H54 (cell line): ENCODE results near the gene FLRT1.

Experiments used
- DNase-seq: peaks from one replicate; pipeline ENCODE4 v3.0.0; 2011; ENCODE audit warnings: low spot score, mixed read lengths; ENCODE audit not compliant: insufficient read length
- FAIRE-seq: peaks from 3 replicates; lab custom pipeline; 2011; peaks lifted over from hg19 to GRCh38; lab: Jason Lieb, UNC
- POLR2A ChIP-seq: IDR thresholded peaks from 2 replicates; pipeline ENCODE4 v1.6.1; 2011; ENCODE audit warnings: low read depth, mild to moderate bottlenecking, low read length

FLRT1 gene

DNA sequence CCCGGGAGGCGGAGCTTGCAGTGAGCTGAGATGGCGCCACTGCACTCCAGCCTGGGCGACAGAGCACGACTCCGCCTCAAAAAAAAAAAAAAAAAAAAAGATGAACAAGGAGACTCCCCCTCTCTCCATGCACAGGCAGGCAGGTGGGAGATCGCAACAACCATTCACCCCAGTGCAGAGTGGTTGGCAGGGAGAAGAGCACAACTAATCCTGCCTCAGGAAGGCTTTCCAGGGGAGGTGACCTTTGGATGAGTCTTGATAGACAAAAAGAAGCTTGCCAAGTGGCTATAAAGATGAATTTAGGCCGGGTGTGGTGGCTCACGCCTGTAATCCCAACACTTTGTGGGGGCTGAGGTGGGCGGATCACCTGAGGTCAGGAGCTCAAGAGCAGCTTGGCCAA is 30.0 kb downstream of the FLRT1 start:
- FAIRE-seq, result no peak
- no peak for TF ChIP-seq POLR2A
- DNase-seq, result no peak

DNA sequence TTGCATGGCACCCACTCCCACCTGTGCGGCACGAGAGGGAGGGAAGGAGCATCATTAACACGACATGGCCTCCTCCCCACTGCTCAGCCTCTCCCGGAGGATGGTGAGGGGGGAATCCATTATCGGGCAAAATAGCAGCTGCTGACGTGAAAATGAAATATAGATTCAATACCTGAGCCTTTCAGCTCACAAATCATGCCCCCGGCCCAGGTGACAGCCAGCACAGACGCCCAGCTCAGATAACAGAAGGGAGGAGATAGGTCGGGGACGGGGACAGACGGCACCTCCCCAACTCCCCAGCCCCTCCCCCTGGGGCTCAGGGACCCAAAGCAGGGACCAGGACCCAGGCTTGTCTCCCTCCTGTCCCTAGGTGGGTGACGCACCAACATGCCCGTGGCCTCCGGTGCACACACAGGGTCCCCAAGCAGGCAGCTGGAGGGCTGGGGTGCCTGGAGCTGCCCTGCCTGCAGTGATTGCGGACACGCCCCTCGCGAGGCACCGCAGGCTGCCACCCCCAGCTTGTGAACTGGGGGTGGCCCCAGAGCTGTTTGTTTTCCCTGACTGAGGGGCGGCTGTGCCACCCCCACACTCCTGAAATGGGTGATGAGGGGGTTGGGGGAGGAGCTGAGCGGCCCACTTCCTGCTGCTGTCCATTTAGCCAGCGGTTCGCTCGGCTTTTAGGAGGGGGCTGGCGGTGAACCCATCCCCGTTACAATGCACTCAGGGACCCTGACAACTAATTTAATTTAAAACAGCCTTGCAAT is 31.7 kb downstream of the FLRT1 start:
- FAIRE-seq, result no peak
- TF ChIP-seq POLR2A, result no peak
- DNase-seq, result no peak

DNA sequence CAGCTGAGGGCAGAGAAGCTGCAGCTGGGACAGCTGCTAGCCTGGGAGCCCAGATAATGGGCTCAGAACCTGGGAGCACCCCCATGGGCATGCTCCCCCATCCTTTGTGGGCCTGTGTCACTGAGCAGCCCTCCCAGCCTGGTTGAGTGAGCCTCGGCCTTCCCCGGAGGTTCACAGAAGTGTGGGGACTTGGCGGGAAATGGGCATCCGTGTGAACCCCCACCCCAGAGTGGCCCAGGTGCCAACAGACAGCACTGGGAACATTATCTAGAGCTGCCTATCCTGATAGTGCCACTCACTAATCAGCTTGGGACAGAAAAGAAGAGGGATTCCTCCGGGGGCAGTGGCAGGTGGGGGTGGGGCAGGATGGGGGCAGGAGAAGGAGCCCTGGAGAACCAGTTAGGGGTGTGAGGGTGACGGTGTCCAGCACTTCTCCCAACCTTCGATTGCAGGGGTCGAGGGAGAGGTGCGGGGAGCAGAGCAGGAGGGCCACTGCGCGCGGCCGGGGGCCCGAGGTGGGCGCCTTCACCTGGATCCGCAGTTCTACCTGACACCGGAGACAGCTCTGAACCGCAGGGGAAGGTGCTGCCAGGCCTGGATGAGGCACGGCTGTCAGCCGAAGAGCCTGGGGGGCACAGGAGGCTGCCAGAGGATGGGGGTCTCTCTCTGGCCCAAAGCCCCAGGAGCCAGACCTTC is 33.1 kb downstream of the FLRT1 start:
- no peak for DNase-seq
- FAIRE-seq, result no peak
- no peak for TF ChIP-seq POLR2A

DNA sequence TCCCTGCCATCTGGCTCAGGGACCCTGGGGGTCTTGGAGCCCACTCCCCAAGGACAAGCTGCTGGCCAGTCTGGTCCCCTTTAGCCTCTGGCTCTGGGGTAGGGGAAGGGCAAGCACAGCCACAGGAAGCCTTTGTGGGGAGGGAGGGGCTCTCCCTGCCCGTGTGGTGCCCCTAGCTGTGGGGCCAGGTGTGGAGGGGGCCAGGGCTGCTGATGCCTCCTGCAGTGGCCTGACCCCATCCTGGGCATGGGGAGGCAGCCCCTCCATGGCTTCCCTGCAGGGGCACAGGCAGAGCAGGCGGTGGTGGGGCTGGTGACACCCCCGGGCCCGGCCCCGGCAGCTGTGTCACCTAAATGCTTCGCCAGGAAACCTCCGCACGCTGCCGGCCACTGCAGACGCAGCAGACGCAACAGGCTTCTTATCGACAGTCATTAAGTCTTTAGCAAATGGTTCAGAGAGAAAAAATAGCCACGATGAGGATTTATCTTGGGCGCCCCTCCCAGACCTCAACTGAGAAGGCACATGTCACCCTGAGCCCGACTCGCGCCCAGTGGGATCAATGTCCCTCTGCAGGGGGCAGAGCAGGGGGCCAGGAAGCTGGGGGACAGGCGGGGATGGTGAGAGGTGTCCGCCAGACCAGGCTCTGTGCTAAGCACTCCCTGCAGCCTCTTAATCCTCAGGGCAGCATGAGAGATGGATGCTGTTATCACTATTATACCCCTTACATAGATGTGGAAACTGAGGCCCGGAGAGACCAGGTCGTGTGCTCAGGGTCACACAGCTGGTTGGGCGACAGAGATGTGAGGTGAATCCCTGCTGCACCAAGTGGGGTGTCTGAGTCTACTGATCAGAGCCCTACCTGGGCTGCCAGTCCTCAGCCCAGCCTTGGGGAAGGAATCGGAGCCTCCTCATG is 33.9 kb downstream of the FLRT1 start:
- TF ChIP-seq POLR2A, result no peak

DNA sequence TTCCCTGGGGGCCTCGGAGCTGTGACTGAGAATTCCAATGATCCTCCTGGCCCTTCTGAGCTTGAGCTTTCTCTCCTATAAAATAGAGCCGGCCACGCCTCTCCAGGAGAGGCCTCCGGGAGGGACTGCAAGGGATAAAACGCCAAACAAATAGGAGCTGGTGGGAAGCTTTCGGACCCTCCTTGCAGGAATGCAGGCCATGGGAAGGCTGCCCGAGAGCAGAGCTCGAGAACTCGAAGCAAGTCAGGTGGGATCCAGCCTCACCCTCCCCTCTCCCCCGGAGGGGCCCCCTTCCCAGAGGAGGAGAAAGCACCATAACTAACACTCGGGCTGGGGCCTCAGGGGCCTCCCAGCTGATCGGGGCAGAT is 34.6 kb downstream of the FLRT1 start:
- DNase-seq (no peak), FAIRE-seq (no peak)
- no peak for TF ChIP-seq POLR2A

More for the DNA sequence above, 33.9 kb downstream of the FLRT1 start:
- DNase-seq, result no peak
- FAIRE-seq, result no peak

DNA sequence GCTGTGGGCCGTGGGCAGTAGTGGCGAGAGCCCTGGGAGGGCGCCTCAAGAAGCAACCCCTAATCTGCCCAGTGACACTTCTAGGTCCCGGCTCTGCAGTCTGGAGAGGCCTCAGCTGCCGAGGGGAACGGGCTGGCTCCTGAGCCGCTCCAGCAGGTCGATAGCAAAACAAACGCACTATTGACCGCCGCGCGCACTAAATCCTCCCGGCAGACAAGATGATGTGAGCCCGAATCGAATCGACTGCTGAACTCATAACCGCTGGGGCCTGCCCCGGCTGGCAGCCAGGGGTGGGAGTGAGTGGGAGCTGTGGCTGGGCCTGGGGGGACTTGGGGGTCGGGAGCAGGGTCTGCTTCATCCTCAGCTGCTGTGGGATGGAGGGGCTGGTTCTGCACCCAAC is 36.1 kb downstream of the FLRT1 start:
- no peak for TF ChIP-seq POLR2A
- FAIRE-seq (no peak), DNase-seq (no peak)

DNA sequence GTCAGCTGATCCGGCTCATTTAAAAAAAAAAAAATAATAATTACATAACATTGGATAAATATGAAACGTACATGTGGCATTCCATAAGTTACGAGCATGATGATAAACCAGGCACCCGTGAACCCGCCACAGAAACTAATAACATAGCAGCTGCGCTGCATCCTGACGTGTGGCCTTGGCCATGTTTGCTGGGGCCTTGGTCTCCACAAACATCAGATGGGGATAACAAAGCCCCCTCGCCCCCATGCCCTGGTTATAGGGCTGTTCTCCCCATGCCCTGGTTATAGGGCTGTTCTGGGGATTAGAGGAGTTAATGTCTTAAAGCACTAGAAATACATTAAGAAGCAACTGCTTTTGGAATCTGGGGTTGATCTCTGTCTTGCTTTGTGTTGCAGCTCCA is 36.7 kb downstream of the FLRT1 start:
- TF ChIP-seq POLR2A, result no peak
- no peak for DNase-seq
- no peak for FAIRE-seq

DNA sequence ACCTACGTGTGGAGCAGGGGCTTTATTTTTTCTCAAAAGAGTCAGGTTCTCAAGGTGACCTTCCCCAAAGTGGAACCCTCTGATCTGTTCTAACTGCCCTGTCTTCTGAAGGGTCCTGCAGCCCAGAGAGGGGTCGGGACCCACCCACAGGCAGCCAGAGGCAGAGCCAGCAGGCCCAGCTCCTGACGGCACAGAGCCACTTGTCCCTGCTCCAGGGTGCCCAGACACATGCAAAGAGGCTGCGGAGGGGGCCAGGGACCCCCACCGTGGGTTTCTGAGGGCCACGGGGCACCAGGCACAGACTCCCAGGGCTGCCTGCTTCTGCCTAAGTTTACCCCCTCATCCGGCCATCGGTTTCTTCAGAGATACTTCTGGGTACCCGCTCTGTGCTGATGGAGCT is 37.1 kb downstream of the FLRT1 start:
- no peak for DNase-seq
- no peak for FAIRE-seq
- TF ChIP-seq POLR2A, result no peak

DNA sequence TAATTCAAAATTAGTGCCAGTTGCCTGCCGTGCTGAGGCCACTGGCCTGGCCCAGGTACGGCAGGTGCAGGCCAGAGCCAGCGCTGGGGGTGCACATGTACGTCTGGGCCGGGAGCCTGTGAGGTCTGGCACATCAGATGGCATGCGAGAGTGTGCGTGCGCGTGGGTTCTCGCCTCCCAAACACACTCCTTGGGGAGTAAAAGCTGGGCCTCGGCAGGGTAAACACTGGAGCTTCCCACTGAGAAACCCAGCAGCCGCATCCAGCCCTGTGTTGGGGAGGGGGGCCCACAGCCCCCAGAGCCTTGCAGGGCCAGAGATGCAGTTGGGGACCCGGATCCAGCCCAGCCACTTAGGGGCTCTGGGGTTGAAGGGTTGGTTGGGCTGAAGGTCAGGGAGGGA is 37.8 kb downstream of the FLRT1 start:
- DNase-seq (no peak), FAIRE-seq (no peak)
- no peak for TF ChIP-seq POLR2A

DNA sequence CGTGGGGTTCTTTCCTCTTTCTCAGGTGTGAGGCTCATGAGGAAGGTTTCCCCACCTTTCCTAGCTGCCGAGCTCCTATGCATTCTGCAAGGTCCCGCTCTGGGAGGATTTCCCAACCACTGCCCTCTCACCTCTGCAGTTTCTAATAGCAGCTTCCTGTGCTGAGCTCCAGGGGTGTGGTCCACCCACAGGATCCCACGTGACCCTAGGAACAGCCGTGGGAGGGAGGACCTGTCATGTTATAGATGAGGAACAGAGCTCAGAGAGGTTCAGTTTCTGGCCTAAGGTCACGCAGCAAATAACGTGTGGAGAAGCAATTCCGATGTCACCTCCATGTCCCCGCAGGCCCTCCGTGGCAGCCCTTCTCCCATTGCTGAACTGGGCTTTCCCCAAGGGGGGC is 38.5 kb downstream of the FLRT1 start:
- FAIRE-seq, result no peak
- DNase-seq, result peak; percentile 63
- TF ChIP-seq POLR2A, result no peak

DNA sequence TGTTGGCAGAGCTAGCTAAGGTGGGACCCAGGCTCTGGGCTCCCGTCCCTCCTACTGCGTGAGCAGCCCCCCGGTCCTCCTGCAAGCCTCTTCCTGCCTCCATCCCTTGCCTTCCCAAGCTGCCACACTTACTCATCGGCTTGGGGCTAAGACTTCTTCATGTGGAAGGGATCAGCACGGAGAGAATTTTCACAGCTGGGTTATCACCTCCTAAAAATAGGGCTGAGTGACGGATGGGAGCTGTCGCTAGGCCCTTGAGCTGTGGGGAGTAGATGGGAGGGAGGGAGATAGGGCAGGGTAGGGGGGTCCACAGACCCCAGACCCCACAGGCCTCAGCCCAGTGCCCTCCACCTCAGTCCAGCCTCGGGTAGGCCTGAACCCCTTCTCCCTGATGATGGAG is 41.0 kb downstream of the FLRT1 start:
- DNase-seq (no peak), FAIRE-seq (no peak)
- no peak for TF ChIP-seq POLR2A

DNA sequence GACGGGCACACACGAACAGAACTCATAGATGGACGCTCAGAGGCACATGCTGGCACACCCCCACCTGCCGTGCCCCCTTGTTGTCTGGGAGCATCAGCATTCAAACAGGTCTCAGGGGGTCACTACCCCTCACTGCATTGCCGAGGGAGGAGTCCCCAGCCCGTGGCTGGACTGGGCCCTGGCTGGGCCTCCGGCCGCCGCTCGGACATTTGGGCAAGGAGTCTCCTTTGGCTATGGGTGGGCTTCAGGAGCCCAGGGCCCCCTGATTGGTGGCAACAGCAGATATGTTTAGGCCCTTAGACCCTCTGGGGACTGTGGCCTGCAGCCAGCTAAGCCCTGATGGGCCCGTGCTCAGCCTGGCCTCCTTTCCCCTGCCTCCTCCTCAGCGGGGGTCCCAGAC is 41.9 kb downstream of the FLRT1 start:
- no peak for TF ChIP-seq POLR2A
- no peak for FAIRE-seq
- DNase-seq, result no peak

DNA sequence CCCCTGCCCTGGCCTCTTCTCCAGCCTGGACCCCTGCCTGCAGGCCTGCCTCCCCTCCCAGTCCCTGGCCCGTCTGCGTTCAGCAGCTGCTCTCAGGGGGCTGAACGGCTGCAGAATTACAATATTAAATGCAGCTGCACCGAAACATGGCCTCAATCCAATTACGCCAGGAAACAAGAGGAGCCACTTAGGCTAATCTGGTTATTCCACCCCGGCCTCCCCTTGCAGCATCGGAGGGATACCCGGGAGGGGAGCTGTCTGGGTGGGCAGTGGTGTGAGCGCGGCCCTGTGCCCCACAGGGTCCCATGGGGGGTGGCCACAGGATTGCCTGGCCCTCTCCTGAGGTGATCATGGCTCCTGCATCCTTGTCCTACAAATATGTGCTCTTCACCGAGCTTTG is 42.6 kb downstream of the FLRT1 start:
- DNase-seq (no peak), FAIRE-seq (no peak)
- no peak for TF ChIP-seq POLR2A

DNA sequence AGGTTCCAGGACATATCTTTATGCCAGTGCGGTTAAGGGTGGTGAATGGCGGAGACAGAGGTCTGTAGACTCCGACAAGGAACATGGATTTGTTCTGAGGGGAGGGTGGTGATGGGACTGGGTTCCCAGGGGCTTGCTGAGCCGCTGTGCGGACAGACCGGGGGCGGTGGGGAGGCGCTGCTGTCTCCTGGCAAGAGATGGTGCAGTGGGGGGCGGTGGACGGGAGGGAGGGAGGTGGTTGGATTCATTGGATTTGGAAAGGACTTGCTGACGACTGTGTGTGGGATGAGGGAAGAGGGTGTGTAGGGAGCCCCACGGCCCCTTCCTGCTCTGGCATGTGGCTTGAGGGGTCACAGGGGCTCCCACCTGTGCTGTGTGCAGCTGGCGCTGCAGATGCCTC is 43.2 kb downstream of the FLRT1 start:
- FAIRE-seq (no peak), DNase-seq (no peak)
- no peak for TF ChIP-seq POLR2A
